GM12865 (cell line): ENCODE results near the gene DPEP2.
"Not testable (repeated sequence)": the region's sequence is repeated elsewhere in the genome, so short reads cannot be mapped to it uniquely, and the experiment has no call there.

Experiments
- DNase-seq: peaks from one replicate; pipeline ENCODE4 v3.0.0; 2010; ENCODE audit warnings: low read depth
- H3K4me3 ChIP-seq: 2 replicates; pipeline ENCODE4 v1.5.1; 2011; ENCODE audit warnings: mild to moderate bottlenecking, low read depth, low read length, control low read depth
- CTCF ChIP-seq: IDR thresholded peaks from 2 replicates; pipeline ENCODE4 v1.5.1; 2011; ENCODE audit warnings: low read length, control low read depth, low read depth, inconsistent platforms; ENCODE audit not compliant: insufficient read depth; ENCODE audit errors: missing control alignments

Gene DPEP2

GRCh38 chr16:67982011-67982696 is 17.1 kb downstream of the DPEP2 start:
- TF ChIP-seq CTCF = no peak
- no peak for DNase-seq
- H3K4me3 ChIP-seq = no peak overlapping the region

- DNase-seq = no peak
- H3K4me3 ChIP-seq = no peak within 1 kb of the TSS
- no peak for TF ChIP-seq CTCF
These were observed 19.2 kb downstream of the DPEP2 start, which contains the start of gene DPEP3 for GRCh38 chr16:67979955-67980678. TSS of gene DPEP3 (minus strand) at chr16:67980499. CDS start at chr16:67980380, 119 bp downstream.

GRCh38 chr16:67977469-67978227 is 21.6 kb downstream of the DPEP2 start:
- no peak for TF ChIP-seq CTCF
- H3K4me3 ChIP-seq = no peak overlapping the region
- no peak for DNase-seq

- H3K4me3 ChIP-seq = no peak overlapping the region
- DNase-seq = no peak
- no peak for TF ChIP-seq CTCF
These were observed 22.3 kb downstream of the DPEP2 start for GRCh38 chr16:67977005-67977404.

- no peak for TF ChIP-seq CTCF
- H3K4me3 ChIP-seq = no peak overlapping the region
- DNase-seq = no peak
These were observed 23.1 kb downstream of the DPEP2 start for GRCh38 chr16:67976205-67976604.

- no peak for TF ChIP-seq CTCF
- peak overlapping the region; percentile 1; the same call in 1 of the 2 replicates for H3K4me3 ChIP-seq
- peak; percentile 80 for DNase-seq
These were observed 23.8 kb downstream of the DPEP2 start for GRCh38 chr16:67975321-67976105.

GRCh38 chr16:67972285-67972684 is 27.0 kb downstream of the DPEP2 start:
- H3K4me3 ChIP-seq, DNase-seq: not testable (repeated sequence)
